WERI-Rb-1 (cell line): Measurements from ENCODE around the gene BRSK1.

Source experiments
- DNase-seq: peaks from one replicate; pipeline ENCODE4 v3.0.0-alpha.2; 2020
- H3K27ac ChIP-seq: fragments of 250-450 bp; sonication (Bioruptor Pico); 2 replicates; pipeline ENCODE4 v1.5.1; 2020; ENCODE audit warnings: mild to moderate bottlenecking, moderate library complexity
- H3K27me3 ChIP-seq: fragments of 250-450 bp; sonication (Bioruptor Pico); 2 replicates; pipeline ENCODE4 v1.5.1; 2021; ENCODE audit warnings: mild to moderate bottlenecking, low read depth, moderate library complexity; ENCODE audit not compliant: insufficient read depth, severe bottlenecking
- H3K36me3 ChIP-seq: fragments of 250-450 bp; sonication (Bioruptor Pico); 2 replicates; pipeline ENCODE4 v1.5.1; 2020; ENCODE audit warnings: mild to moderate bottlenecking, moderate library complexity
- H3K4me3 ChIP-seq: 2 replicates; pipeline ENCODE4 v1.5.1; 2011; ENCODE audit warnings: low read depth, mild to moderate bottlenecking, control low read depth, low read length
- H3K9me3 ChIP-seq: fragments of 250-450 bp; sonication (Bioruptor Pico); 2 replicates; pipeline ENCODE4 v1.5.1; 2021; ENCODE audit warnings: mild to moderate bottlenecking, moderate library complexity; ENCODE audit not compliant: severe bottlenecking
- TF ChIP-seq, protein P1 (sequence below): IDR thresholded peaks from 2 replicates; pipeline ENCODE4 v1.5.1; 2011; ENCODE audit warnings: low read depth, mild to moderate bottlenecking, control low read depth, inconsistent platforms, low read length

Gene BRSK1

DNA sequence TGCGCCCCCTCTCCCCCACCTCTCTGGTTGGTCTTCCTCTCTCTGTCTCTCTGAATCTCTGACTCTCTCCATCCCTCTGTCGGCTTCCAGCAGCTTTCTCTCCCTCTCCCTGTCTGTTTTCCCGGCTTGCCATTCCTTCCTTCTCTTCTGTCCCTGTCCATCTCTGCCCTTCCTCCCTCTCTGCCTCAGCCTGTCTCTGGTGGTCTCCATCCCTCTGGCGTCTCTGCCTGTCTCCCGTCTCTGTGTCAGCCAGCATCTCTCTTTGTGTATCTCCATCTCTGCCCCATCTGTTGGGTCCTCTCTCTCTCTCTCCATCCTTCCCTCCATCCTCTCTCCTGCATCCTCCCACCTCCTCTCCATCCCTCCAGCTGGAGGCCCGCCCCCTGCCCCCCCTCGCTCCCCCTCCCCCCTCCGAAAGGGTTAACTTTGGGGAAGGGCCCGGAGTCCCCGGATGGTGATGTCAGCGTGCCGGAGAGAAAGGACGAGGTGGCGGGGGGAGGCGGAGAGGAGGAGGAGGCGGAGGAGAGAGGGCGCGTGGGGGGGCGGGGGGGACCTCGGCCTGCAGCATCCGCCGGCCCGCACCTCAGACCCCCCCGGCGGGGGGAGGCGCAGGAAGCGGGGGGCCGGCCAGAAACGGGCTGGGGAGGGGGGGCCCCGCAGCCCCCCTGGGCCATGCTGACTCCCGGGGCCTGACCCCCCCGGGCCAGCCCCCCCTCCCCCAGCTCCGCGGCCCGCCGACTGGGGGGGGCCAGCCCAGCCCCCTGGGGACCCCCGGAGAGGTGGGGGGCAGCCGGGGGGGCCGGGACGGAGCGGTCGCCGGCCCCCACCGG, at the start of gene BRSK1:
TSS of gene BRSK1 (plus strand) at position 450 of the 830 bp plus-strand sequence. CDS start 446 bp downstream, outside the sequence.
- H3K27me3 ChIP-seq, result no peaks in the 10 kb centered on the region
- TF ChIP-seq, protein P1, sequence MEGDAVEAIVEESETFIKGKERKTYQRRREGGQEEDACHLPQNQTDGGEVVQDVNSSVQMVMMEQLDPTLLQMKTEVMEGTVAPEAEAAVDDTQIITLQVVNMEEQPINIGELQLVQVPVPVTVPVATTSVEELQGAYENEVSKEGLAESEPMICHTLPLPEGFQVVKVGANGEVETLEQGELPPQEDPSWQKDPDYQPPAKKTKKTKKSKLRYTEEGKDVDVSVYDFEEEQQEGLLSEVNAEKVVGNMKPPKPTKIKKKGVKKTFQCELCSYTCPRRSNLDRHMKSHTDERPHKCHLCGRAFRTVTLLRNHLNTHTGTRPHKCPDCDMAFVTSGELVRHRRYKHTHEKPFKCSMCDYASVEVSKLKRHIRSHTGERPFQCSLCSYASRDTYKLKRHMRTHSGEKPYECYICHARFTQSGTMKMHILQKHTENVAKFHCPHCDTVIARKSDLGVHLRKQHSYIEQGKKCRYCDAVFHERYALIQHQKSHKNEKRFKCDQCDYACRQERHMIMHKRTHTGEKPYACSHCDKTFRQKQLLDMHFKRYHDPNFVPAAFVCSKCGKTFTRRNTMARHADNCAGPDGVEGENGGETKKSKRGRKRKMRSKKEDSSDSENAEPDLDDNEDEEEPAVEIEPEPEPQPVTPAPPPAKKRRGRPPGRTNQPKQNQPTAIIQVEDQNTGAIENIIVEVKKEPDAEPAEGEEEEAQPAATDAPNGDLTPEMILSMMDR, result no peak
- DNase-seq, result peak; percentile 86
- H3K36me3 ChIP-seq, result peaks cover 15% of the 10 kb centered on the region
- H3K9me3 ChIP-seq, result no peaks in the 10 kb centered on the region
- peak within 1 kb of the TSS; percentile 42 for H3K4me3 ChIP-seq
- H3K27ac ChIP-seq, result peak within 1 kb of the TSS; percentile 48; the same call in 1 of the 2 replicates

DNA sequence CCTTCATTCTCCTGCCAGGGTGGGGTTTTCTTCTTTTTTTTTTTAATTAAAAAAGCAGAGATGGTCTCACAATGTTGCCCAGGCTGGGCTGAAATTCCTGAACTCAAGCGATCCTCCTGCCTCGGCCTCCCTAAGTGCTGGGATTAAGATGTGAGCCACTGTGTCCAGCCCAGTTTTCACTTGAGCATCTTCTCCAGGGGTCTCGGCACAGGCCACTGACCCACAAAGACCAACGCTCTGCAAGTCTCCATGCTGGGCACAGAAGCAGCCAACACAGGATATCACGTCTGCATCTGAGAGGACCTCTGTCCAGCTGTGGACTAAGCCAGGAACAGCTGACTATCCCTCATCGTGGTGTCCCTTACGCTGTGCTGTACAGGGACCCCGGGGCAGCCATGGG, 45.8 kb upstream of the BRSK1 start:
- Histone ChIP-seq H3K27me3 (no peaks in the 10 kb centered on the region), H3K4me3 (no peak overlapping the region), H3K9me3 (no peaks in the 10 kb centered on the region), H3K27ac (no peak overlapping the region), H3K36me3 (peaks cover 79% of the 10 kb centered on the region)
- TF ChIP-seq, protein P1, result no peak
- no peak for DNase-seq

DNA sequence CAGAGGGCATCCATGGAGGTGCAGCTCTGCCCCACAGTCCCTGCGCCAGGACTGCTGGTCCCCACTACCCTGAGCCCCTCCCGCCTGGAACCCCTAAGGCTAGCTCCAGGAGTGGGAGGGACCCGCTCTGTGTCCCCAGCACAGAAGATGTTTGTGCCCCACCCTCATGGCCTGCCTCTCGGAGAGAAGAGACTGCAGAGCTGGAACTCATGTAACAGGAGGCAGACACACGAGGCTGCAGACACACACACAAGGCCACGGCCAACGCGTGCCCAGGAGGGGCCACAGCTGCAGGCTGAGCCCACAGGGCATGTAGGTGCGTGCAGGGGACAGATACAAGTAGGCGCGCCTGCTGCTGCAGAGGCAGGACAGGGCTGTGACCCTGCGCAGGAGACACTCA, 44.8 kb upstream of the BRSK1 start:
- TF ChIP-seq, protein P1, result no peak
- Histone ChIP-seq H3K4me3 (no peak overlapping the region), H3K27me3 (no peaks in the 10 kb centered on the region), H3K9me3 (no peaks in the 10 kb centered on the region), H3K27ac (no peak overlapping the region), H3K36me3 (peaks cover 79% of the 10 kb centered on the region)
- no peak for DNase-seq

DNA sequence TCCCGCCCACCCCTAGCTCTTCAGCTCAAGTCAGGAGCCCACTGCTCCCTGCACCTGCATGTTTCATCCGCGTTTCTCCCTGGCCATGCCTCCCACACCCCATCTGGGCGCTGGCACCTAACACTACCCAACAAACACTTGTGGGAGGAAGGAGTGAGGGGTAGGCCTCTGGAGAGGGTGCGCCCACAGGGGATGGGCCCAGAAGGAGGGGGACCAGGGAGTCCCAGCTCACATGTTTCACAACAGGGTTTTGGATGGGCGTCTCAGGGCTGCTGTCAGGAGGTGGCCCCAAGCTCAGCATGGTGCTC, 43.1 kb upstream of the BRSK1 start:
- Histone ChIP-seq H3K9me3 (no peaks in the 10 kb centered on the region), H3K4me3 (no peak overlapping the region), H3K27ac (no peak overlapping the region), H3K36me3 (peaks cover 85% of the 10 kb centered on the region), H3K27me3 (no peaks in the 10 kb centered on the region)
- TF ChIP-seq, protein P1, result no peak
- no peak for DNase-seq

DNA sequence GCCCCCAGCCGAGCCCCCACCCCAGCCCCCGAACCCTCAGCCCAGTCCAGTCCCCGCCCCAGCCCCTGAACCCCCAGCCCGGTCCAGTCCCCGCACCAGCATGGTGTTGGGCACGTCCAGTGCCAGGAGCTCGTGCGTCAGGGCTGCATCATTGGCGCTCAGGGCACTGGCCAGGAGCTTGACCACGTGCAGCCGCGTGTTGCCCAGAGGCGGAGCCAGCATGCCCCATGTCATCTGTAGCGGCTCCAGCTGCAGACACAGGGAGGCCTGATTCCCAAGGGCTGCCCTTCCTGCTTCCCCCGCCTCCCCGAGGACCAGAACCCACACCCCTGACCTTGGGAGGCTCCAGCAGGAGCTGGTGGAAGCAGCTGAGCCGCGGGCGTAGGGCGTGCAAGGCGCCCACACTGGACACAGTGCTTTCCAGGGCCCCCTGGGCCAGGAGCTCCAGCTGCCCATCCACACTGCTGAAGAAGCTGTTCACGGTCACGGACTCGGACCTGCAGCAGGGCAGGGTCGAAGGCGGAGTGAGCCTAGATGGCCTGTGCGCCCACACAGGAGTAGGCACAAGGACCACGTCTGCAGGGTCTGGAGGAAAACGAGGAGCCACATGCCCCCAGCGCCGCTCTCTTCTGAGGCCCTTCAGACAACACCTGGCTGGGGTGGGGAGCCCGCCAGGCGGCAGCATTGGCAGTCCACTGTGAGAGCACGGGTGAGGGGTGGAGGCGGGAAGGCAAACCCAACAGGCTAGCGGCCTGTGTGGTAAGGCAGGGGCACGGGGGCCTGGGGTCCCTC, 42.5 kb upstream of the BRSK1 start:
- Histone ChIP-seq H3K27ac (no peak overlapping the region), H3K27me3 (no peaks in the 10 kb centered on the region), H3K4me3 (no peak overlapping the region), H3K9me3 (no peaks in the 10 kb centered on the region), H3K36me3 (peaks cover 85% of the 10 kb centered on the region)
- TF ChIP-seq, protein P1, result no peak
- DNase-seq, result no peak
